ENCODE results near the gene TNP2. TPM values are rescaled to one million over a fixed set of nuclear protein-coding genes. Genes with fewer than 3 reads are reported as not detected.
A peak's percentile ranks its signal among the peaks of the same experiment; 100 is the strongest.

TNP2 gene
- total RNA-seq, 4 donors from 2014 or later: not detected

GRCh38 chr16:11259655-11260595, 9.2 kb downstream of the TNP2 start:
- Histone ChIP-seq H3K4me1 (peaks cover 33% of the 10 kb centered on the region), H3K27ac (no peak overlapping the region), H3K27me3 (no peaks in the 10 kb centered on the region), H3K36me3 (no peaks in the 10 kb centered on the region), H3K9me3 (no peaks in the 10 kb centered on the region), H3K4me3 (no peak overlapping the region)
- WGBS: 92% methylated on average over 12 of the region's 12 CpGs
- TF ChIP-seq CTCF (IDR thresholded peaks at IDR 0.05) (no peak), POLR2AphosphoS5 (IDR thresholded peaks at IDR 0.05) (no peak), EP300 (IDR thresholded peaks at IDR 0.05) (no peak), POLR2A (IDR thresholded peaks at IDR 0.05) (no peak)
- no peak for DNase-seq (ENCODE audit: low spot score in 2 of 2)

- Histone ChIP-seq H3K36me3 (no peaks in the 10 kb centered on the region), H3K4me3 (peak overlapping the region; percentile 10), H3K27ac (no peak overlapping the region), H3K9me3 (no peaks in the 10 kb centered on the region), H3K27me3 (no peaks in the 10 kb centered on the region), H3K4me1 (peaks cover 39% of the 10 kb centered on the region)
- WGBS: 39% methylated on average over 12 of the region's 15 CpGs
- TF ChIP-seq POLR2AphosphoS5 (IDR thresholded peaks at IDR 0.05) (no peak), POLR2A (IDR thresholded peaks at IDR 0.05) (no peak), EP300 (IDR thresholded peaks at IDR 0.05) (no peak), CTCF (IDR thresholded peaks at IDR 0.05) (no peak)
- DNase-seq (ENCODE audit: low spot score in 2 of 2): peak; percentile 79 to 83
Observed at GRCh38 chr16:11258553-11259492, 10.3 kb downstream of the TNP2 start.

GRCh38 chr16:11257131-11257938, 11.8 kb downstream of the TNP2 start:
- no peaks in the 10 kb centered on the region for H3K27me3 ChIP-seq
- H3K4me1 ChIP-seq: peaks cover 48% of the 10 kb centered on the region
- H3K27ac ChIP-seq: peak overlapping the region; percentile 96
- peak overlapping the region; percentile 89 for H3K4me3 ChIP-seq
- TF ChIP-seq CTCF (IDR thresholded peaks at IDR 0.05) (peak; percentile 25 to 67), EP300 (IDR thresholded peaks at IDR 0.05) (no peak)
- WGBS: 26% methylated on average over 19 of the region's 21 CpGs
- peak; percentile 86 for DNase-seq (ENCODE audit: low spot score in 2 of 2)
- no peaks in the 10 kb centered on the region for H3K36me3 ChIP-seq
- H3K9me3 ChIP-seq: no peaks in the 10 kb centered on the region

- TF ChIP-seq EP300 (IDR thresholded peaks at IDR 0.05): no peak
- TF ChIP-seq POLR2A (IDR thresholded peaks at IDR 0.05): no peak
- TF ChIP-seq POLR2AphosphoS5 (IDR thresholded peaks at IDR 0.05): no peak
- TF ChIP-seq CTCF (IDR thresholded peaks at IDR 0.05): no peak
- Histone ChIP-seq H3K4me3 (peak overlapping the region; percentile 89), H3K9me3 (no peaks in the 10 kb centered on the region), H3K36me3 (no peaks in the 10 kb centered on the region), H3K27me3 (no peaks in the 10 kb centered on the region), H3K4me1 (peaks cover 51% of the 10 kb centered on the region), H3K27ac (peak overlapping the region; percentile 96)
- peak; percentile 81 to 90 for DNase-seq (ENCODE audit: low spot score in 2 of 2)
- WGBS: 2% methylated on average over 12 of the region's 32 CpGs
Observed at GRCh38 chr16:11256661-11257130, 12.4 kb downstream of the TNP2 start.
